ENCODE data around the gene ZACN. TPM values are rescaled to one million over a fixed set of nuclear protein-coding genes. Genes with fewer than 3 reads are reported as not detected.

Gene ZACN
- polyA plus RNA-seq, 3 donors = 0.09 TPM; not detected in 2

DNA sequence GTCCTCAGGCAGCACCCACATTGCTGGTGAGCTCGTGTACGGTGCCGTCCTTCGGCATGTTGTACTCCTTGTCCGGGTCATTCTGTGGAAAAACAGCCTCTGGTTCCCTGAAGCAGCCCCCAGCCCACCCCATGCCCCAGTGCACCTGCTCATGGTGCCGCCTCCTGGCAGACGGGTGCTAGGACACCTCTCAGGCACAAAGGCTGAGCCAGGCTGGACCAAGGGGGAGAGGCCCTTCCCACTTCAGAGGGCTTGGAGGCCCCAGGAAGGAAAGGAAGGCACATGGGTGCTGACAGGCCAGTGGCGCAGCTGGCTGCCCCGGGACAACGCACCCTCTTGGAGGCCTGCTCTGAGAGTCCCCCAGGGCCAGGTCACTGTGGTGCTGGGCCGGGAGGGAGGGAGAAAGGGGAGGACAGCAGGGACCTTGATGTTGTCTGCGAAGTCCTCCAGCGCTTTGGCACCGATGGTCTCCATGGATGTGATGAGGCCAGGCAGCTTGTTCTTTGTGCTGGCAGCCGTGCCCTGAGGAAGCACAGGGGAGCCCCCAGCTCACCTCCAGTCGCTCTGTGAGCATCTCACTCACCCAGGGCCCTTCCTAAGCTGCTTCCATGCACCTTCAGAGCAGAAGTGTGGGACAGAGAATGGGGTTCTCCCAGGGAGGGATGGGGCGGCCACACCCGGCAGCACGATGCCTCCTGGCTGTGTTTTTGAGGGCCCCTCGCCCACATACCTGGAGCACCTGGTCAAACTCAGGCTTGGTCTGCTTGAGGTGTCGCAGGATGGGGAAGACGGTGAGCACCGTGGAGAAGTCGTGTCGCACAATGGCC lies 9.3 kb downstream of the ZACN start:
- no peaks in the 10 kb centered on the region for H4K20me1 ChIP-seq (ENCODE audit: insufficient read depth, low read length)
- no peaks in the 10 kb centered on the region for H3K27me3 ChIP-seq (ENCODE audit: control insufficient read depth in 2 of 2, insufficient read depth in 2 of 2, low read length in 2 of 2)
- peak in 1 of 3 donors; percentile 2 for DNase-seq
- TF ChIP-seq CTCF (IDR thresholded peaks at IDR 0.05) = no peak
- Mint-ChIP-seq H3K9me3 (no peaks in the 10 kb centered on the region), H3K27ac (peak overlapping the region in 2 of 7 donors; percentile 15 to 21), H3K36me3 (peaks cover 87 to 99% of the 10 kb centered on the region in 2 donors), H3K4me3 (no peak overlapping the region), H3K4me1 (peaks cover 2% of the 10 kb centered on the region), H3K27me3 (ENCODE audit: low read depth in 3 of 3) (peaks cover 0 to 2% (median 2%) of the 10 kb centered on the region in 3 donors)
- H2AFZ ChIP-seq (ENCODE audit: insufficient read depth, low read depth, low read length, poor library complexity, severe bottlenecking) = no peak overlapping the region
- no peaks in the 10 kb centered on the region for H3K79me2 ChIP-seq (ENCODE audit: insufficient read depth, low read length)
- peaks cover 99 to 100% of the 10 kb centered on the region in 2 donors for H3K36me3 ChIP-seq (replicated peaks in 1 of 2; ENCODE audit: control insufficient read depth in 1 of 2, insufficient read depth in 2 of 2, low read length in 2 of 2)
- H3K4me3 ChIP-seq (replicated peaks in 1 of 3; ENCODE audit: low read depth in 2 of 3, low read length in 3 of 3) = no peak overlapping the region
- no peak overlapping the region for H3K4me2 ChIP-seq (replicated peaks; ENCODE audit: extremely low read depth, low read length, poor library complexity, severe bottlenecking)
- no peak overlapping the region for H3K9ac ChIP-seq (ENCODE audit: insufficient read depth, low read length, poor library complexity, severe bottlenecking)
- no peaks in the 10 kb centered on the region for H3K9me3 ChIP-seq (replicated peaks in 1 of 2; ENCODE audit: control insufficient read depth in 1 of 2, insufficient read depth in 1 of 2, low read length in 2 of 2)
- no peaks in the 10 kb centered on the region for H3K4me1 ChIP-seq (ENCODE audit: control insufficient read depth in 1 of 2, insufficient read depth in 2 of 2, low read length in 2 of 2)
- intact Hi-C loops (cut with micrococcal nuclease) = no loop called here
- WGBS (ENCODE audit: insufficient coverage) = 96% methylated on average over 20 of the region's 25 CpGs
- no peak overlapping the region for H3K27ac ChIP-seq (ENCODE audit: low read depth in 1 of 2, low read length in 2 of 2)

DNA sequence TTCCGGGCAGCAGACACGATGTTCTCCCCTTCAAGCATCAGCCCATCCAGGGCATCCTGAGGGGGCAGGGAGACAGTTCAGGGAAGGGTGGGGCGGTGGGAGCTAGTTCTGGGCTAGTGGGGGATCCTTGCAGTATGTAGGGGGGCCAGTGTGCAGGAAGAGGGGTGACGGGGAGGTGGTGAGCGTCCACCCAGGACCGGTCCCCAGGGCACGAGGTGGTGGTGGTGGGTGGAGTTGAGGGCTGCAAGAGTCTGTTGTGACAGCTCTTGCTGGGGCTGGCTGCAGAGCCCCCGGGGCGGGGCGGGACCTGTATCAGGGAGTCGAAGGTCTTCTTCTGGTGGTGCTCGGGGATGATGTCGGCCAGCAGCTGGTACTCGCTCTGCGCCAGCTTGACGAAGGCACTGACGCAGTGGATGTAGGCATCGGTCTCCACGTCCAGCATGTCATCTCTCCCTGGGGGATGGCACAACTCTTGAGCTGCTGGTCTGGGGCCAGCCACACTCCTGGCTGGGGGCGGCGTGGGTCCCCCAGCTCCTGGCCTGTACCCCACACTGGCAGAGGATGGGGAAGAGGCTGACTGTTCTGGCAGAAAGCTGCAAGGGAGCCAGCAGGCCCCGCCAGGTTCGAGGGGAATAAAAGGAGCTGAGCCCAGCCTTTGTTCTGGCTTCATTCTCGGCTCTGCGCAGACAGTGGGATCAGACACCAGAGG lies 10.0 kb downstream of the ZACN start:
- Mint-ChIP-seq H3K36me3 (peaks cover 87 to 99% of the 10 kb centered on the region in 2 donors), H3K9me3 (no peaks in the 10 kb centered on the region), H3K4me3 (no peak overlapping the region), H3K4me1 (peaks cover 2% of the 10 kb centered on the region), H3K27ac (peak overlapping the region in 1 of 7 donors; percentile 21), H3K27me3 (ENCODE audit: low read depth in 3 of 3) (peaks cover 0 to 2% (median 1%) of the 10 kb centered on the region in 3 donors)
- no peaks in the 10 kb centered on the region for H3K4me1 ChIP-seq (ENCODE audit: control insufficient read depth in 1 of 2, insufficient read depth in 2 of 2, low read length in 2 of 2)
- no peak overlapping the region for H3K4me2 ChIP-seq (replicated peaks; ENCODE audit: extremely low read depth, low read length, poor library complexity, severe bottlenecking)
- no peak for TF ChIP-seq CTCF (IDR thresholded peaks at IDR 0.05)
- no peak overlapping the region for H3K9ac ChIP-seq (ENCODE audit: insufficient read depth, low read length, poor library complexity, severe bottlenecking)
- H3K36me3 ChIP-seq (replicated peaks in 1 of 2; ENCODE audit: control insufficient read depth in 1 of 2, insufficient read depth in 2 of 2, low read length in 2 of 2) = peaks cover 99 to 100% of the 10 kb centered on the region in 2 donors
- no peak overlapping the region for H3K27ac ChIP-seq (ENCODE audit: low read depth in 1 of 2, low read length in 2 of 2)
- no peak for DNase-seq
- no peaks in the 10 kb centered on the region for H3K79me2 ChIP-seq (ENCODE audit: insufficient read depth, low read length)
- intact Hi-C loops (cut with micrococcal nuclease) = no loop called here
- 99% methylated on average over 24 of the region's 25 CpGs for WGBS (ENCODE audit: insufficient coverage)
- no peaks in the 10 kb centered on the region for H4K20me1 ChIP-seq (ENCODE audit: insufficient read depth, low read length)
- H3K4me3 ChIP-seq (replicated peaks in 1 of 3; ENCODE audit: low read depth in 2 of 3, low read length in 3 of 3) = no peak overlapping the region
- no peaks in the 10 kb centered on the region for H3K9me3 ChIP-seq (replicated peaks in 1 of 2; ENCODE audit: control insufficient read depth in 1 of 2, insufficient read depth in 1 of 2, low read length in 2 of 2)
- H2AFZ ChIP-seq (ENCODE audit: insufficient read depth, low read depth, low read length, poor library complexity, severe bottlenecking) = no peak overlapping the region
- H3K27me3 ChIP-seq (ENCODE audit: control insufficient read depth in 2 of 2, insufficient read depth in 2 of 2, low read length in 2 of 2) = no peaks in the 10 kb centered on the region
